GM18909 (cell line): ENCODE results near the gene FBXL3.
"Not testable (repeated sequence)": the region's sequence is repeated elsewhere in the genome, so short reads cannot be mapped to it uniquely, and the experiment has no call there.

Source experiments
- ATAC-seq: cut with Tn5 transposase; IDR thresholded peaks from one replicate; pipeline ENCODE4 v1.9.1; 2021; ENCODE audit warnings: mild to moderate bottlenecking; ENCODE audit not compliant: unreplicated experiment, poor library complexity

Gene FBXL3

DNA sequence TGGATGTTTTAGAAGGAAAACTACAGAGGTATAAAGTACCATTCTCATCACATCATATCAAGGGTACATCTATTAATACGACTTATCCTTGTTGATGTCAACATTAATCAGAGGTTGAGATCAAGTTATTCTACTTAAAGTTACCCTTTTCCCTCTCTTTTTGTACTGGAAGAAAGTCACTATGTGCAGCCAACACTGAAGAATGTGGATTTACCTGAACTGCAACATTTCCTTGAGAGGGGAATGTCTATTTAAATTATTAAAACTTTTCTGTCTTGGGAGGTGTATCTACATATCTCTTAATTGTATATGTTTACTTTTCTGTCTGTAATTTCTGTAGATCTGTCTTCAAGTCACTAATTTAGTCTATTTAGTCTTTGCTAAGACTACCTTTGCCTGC, 2.5 kb upstream of the FBXL3 start:
- ATAC-seq, result no peak

DNA sequence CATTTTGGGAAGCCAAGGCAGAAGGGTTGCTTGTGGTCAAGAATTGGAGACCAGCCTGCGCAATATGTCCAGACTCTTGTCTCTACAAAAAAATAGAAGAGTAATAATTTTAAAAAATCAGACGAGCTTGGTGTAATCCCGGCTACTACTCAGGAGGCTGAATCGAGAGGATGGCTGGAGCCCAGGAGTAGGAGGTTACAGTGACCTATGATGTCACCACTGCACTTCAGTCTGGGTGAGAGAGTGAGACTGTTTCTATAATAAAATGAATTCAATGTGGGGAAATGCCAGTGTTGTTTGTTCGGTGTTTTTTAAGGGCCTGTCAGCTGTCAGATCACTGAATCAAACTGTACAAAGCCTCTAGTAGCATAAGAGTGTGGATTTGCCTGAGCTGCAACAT, 1.2 kb upstream of the FBXL3 start:
- no peak for ATAC-seq

DNA sequence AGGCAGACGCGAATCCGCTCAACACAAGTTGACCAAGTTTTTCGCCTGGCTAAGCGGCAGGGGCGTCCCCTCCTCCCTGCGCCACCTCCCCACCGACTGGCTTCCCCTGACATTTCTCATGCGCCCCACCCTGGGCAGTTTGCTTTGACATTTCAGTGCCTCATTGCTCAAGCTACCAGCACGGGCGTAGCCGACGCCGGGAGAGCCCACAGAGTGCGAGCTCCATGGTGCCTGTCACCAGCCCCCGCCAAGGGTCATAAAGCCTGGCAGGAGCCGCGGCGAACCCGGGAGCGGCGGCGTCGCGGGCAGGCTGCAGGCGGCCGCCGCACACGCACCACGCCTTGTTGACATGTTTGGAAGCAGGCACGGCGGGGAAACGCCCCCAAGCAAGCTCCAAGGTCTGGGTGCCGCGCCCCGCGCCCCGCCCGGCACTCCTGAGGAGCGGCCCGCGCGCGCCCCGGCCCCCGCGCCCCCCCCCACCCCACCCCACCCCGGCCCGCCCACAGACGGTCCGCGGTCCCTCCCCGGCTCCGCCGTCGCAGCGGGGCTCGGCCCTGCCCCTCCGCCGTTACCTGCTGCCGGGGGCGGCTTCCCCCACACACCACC, 601 bp downstream of the FBXL3 start:
- ATAC-seq, result peak; percentile 63

DNA sequence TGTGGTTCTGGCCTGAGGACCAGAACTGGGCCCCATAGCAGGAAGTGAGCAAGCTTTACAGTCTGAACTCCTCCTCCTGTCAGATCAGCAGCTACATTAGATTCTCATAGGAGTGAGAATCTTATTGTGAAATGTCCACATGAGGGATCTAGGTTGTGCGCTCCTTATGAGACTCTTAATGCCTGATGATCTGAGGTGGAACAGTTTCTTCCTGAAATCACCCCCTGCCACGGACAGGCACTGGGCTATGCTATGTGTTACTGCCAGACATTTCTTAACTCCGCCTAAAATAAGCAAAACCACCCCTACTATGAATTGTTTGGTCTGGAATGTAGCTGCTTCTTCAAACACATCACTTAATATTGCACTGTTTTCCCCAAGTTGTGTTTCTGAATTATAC, 4.6 kb downstream of the FBXL3 start:
- no peak for ATAC-seq

DNA sequence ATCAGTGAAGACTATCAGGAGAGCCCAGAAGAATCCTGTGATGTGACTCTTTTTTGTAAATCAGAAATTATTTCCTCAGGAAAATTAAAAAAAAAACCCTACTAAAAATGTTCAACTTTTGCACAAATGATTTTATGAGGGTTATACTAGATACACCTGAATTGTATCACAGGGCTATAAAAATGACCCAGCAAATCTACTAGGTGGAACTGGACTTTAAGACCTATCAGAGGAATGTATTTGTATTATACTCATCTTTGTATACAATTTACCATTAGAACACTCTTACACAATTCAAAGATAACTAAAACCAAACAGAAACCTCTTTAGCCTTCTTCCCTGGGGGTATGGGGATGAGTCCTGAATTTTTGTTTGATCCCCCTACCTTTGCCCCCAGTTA, 7.2 kb downstream of the FBXL3 start:
- ATAC-seq, result no peak

DNA sequence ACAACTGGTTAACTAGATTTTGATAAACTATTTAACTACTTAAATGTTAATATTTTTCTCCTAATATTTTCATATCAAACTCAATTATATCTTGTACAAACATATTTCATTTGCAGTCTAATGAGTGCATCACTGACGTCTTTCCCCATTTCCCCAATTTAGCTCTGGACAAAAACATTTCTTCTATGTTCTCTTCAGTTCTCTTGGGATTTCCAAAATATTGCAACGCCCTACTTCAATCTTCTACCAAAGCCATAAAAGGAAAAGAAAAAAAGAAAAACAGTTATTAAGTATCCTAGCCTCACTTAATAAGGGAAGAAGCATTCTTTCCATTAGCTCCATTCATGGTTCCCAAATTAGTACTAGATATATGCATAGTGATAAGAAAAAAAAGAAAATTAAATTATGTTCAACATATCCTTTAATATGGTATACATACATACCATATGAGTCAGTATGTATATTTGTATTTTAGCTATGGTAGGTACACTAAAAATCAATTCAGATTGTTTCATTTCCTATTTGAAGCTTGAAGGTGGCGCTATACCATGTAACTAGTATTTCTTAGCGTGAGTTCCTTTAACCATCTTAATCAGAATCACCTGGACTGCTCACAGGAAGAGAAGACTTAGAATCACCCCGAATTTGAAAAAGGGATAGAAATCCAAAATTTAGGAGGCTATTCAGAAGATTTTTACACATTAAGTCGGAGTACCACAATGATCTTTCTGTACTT, 9.9 kb downstream of the FBXL3 start:
- no peak for ATAC-seq

DNA sequence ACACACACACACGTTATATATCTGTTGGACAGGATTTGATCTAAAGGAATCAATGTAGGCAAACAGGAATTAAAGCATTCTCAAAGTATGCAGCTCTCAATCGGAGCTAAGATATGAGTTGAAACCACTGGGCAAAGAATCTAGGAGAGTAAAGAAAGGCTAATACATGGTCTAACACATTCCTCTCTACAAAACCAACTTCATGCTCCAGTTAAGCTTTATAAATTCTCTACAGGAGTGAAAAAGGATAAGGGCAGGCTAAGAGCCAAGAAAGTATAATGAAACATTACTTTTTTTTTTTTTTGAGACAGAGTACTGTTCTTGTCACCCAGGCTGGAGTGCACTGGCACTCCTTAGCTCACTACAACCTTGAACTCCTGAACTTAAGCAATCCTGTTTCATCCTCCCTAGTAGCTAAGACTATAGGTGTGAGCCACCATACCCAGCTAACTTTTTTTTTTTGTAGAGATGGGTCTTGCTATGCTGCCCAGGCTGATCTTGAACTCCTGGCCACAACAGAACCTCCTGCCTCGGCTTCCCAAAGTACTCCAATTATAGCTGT, 10.6 kb downstream of the FBXL3 start:
- ATAC-seq, result no peak

DNA sequence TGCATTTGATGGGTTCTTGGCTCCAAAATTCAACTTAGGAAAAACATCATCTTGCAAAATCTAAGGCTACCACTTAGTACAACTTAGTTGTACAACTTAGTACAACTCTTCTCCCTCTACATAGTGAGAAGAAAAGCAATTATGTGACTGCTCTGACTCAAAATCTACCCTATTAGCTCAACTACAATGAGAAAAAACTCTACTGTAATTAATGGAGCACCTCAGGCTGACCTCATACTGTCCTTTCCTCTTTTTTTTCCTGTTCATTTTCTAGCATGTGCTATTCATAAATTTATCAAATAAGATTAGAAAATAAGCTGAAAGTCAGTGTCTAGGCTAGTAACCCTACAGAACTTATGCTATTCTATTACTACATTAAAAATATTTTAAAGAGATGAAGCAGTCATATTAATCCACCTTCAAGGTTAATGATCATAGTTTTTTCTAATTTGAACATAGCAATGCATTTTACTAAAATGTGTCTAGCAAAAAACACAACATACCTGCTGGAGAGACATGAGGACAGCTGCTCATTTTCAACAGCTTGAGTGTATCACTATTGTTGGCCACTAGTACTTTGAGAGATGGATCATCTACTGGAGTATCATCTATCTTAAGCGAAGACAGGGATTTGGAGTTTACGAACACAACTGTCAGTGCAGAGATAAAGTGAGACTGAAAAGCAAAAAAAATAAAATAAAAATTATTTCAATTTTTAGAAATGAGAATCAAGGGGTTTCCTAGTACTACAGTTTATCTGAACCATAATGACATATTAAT, 11.9 kb downstream of the FBXL3 start:
- no peak for ATAC-seq

DNA sequence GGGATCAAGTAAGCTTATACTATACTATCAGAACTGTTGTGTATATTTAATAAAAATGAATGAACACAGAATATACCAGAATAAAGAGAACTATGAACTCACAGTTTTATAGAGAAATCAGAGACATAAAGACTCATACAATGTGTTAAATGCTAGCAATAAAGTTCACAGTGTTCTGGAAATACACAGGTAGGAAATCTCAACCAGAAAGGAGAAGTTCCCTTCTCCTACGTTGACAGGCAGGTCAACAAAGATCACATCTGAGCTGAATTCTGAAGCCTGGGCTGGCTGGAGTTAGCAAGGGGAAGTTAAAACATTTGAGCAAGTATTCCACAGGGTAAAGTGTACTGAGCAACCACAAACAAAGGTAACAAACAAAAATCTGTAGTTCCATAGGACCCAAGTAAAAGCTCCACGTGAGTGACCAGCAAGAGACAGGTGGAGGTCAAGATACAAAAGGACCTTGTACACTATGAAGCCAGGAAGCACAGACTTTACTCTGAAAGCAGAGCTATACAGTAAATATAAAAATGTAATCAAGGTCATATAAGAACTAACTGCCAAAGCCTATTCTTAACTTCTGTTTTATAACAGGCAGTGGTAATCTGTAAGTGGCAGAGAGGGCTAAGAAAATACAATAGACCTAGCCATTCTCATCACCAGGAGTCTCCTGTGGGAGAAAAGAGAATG, 13.0 kb downstream of the FBXL3 start:
- no peak for ATAC-seq

DNA sequence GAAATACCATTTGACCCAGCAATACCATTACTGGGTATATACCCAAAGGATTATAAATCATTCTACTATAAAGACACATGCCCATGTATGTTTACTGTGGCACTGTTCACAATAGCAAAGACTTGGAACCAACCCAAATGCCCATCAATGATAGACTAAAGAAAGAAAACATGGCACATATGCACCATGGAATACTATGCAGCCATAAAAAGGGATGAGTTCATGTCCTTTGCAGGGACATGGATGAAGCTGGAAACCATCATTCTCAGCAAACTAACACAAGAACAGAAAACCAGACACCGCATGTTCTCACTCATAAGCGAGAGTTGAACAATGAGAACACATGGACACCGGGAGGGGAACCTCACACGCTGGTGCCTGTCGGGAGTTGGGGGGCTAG, 17.2 kb downstream of the FBXL3 start:
- ATAC-seq, result not testable (repeated sequence)

DNA sequence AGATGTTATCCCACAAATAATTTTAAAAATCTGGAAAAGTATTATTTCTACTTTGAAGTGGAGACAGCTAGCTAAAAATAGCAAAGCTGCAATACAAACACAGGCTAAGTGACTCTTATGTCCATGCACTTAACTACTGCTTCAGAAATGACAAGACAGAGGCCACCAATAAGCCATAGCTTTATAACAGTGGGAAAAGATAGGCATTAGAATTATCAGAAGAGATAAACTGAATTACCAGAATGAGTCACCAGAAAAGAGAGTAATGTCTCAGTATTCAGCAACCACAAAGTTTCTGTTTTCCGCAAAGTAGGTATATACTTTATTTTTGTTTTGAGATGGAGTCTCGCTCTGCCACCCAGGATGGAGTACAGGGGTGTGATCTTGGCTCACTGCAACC, 17.9 kb downstream of the FBXL3 start:
- ATAC-seq, result peak; percentile 69

DNA sequence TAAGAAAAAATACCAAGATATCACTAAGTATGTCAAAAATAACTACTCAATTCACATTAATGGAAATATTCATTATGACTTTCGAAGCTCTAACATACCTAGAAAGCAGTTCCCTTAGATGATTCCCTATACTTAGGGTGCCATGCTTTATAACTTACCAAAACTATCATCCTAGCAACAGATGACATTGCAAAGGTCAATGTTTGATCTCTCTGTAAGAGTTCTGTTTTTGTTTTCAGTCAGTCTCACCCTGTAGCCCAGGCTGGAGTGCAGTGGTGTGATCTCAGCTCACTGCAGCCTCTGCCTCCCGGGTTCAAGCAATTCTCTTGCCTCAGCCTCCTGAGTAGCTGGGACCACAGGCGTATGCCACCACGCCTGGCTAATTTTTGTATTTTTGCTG, 18.6 kb downstream of the FBXL3 start:
- ATAC-seq, result not testable (repeated sequence)

DNA sequence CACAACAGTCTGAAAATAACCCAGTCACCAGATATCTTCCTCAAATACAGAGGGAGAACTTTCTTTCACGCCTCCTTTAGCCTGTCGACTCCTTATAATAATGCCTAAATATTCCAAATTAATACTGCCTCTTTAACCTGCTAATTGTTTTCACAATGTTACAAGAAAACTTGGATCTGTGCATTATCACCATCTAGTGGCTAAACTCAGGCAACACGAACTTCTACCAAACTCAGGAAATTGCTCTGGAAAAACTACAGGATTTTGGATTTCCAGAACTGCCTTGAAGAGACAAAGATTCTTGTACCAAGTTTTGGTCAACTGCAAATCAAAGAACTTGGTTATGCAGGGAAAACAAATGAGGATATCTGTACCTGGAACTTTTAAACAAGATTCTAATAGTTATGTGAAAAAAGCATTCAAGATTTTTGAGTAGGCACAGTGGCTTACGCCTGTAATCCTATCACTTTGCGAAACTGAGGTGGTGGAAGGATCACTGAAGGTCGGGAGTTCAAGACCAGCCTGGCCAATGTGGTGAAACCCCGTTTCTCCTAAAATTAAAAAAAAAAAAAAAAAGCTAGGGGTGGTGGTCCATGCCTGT, 24.3 kb downstream of the FBXL3 start:
- no peak for ATAC-seq

DNA sequence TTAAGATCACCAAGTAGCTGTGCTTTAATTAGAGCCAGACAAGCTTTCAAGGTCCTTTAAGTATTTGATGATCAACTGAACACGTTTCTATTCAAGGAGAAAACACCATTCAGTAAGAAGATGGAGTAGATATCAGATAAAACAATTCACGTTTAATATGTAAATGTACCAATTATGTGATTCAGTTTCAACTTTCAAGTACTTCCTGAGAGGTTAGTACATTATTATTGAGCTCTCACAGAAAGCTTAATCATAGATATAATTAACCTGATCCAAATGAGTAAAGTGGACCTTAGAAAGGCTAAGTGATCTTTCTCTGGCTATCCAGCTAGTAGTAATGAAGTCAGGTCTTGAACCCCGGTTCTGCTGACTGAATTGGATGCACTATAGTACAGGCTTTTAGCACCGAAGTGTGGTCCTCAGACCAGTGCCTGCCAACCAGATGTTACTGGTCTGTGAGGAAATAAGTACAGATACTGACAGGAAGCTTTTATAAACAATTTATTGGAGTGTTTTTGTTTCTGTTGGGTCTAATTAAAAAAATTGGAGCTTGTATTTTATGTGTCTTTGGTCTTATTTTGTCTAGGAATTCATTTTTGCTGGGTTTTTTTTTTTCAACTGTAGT, 24.9 kb downstream of the FBXL3 start:
- no peak for ATAC-seq

DNA sequence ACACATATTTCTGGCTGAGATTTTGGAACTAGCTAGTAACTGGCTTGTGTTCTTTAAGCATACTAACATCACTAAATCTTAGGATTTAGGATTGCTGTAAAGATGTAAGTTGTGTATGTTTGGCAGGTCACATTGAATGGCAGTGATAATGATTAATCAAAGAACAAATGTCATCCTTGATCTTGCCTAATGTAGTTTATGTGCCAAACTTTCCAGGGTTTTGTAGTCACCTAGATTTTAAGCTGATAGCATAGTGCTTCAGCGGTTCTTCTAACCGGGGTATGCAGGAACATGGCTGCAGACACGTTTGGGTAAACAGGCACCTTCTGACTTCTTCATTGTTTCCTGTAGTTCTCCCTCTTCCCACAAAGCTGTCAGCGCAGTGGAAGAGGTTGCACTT, 25.4 kb downstream of the FBXL3 start:
- ATAC-seq, result no peak

DNA sequence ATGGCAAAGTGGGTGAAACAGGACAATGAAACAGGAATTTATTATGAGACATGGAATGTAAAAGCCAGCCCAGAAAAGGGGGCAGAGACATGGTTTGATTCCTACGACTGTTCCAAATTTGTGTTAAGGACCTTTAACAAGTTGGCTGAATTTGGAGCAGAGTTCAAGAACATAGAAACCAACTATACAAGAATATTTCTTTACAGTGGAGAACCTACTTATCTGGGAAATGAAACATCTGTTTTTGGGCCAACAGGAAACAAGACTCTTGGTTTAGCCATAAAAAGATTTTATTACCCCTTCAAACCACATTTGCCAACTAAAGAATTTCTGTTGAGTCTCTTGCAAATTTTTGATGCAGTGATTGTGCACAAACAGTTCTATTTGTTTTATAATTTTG, 26.5 kb downstream of the FBXL3 start:
- no peak for ATAC-seq

DNA sequence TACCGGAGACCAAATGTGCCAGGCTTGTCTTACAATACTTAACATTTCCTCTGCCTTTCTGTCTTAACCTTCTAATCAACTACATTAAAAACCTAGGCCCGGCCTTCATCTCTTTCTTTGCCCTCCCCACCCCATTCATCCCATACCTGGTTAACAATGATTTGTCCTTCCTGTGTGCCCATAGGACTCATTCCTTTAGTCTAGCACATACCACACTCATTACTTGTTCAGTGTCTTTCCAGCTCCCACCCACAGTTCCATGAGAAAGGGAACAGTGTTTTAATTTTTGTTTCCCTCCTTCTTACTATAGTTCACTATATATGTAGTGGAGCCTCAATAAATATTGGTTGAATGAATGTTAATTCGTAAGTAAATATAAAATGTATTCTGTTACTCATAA, 32.7 kb downstream of the FBXL3 start:
- no peak for ATAC-seq

DNA sequence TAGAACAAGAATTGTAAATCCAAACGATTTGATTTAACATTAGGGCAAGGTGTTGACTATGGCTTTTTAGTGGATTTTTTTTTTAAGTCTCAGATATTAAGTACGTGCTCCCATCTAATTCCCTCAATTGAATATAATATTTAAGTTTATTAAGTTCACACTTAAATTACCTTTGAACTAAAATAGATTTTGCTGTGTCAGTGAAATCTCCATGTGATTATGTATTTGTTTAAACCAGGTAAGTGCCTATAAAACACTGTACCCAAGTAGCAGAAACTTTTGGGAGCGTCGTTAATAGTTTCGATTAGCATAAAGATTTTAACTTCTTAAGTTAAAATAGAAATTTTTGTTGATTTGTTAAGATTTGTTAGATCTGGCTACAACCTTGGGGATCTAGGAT, 33.5 kb downstream of the FBXL3 start:
- no peak for ATAC-seq

DNA sequence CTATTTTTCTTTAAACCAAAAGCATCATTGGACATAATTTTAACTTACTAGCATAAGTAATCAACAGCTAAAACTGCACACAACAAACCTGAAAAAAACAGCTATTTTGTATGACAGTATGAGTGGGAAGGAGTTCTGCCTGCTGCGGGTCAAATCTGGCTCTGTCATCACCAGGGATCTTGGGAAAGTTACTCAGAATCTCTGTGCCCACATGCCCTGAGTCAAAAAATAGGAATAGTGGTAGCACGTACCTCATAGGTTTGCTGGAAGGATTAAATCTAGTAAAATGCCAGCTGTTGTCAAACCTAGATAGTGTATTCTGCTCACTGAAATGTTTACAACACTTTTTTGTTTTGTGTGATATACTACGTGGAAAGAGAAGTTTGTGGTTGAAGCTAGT, 33.9 kb downstream of the FBXL3 start:
- no peak for ATAC-seq

DNA sequence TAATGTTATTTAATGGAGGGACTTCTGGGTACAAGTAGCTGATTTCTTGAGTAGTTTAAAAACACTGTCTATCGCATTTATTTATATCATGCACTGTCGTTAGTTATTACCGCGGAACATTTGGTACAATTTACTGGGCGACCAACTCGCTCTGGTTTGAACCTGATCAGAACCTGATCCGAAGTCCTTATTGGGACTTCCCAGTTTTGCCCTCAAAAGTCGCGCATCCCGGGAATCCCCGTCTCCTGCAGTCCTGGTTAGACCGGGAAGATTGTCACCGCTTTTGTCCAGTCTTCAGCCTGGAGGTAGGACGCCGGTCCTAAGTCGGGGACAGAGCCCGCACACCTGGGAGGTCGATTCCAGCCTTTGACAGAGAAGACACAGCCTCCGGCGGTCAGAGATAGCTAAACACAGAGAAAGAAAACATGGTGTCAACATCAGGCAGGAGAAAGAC, 34.4 kb downstream of the FBXL3 start:
- ATAC-seq, result peak; percentile 16
